GM12878 (cell line): Measurements from ENCODE around the gene TSHZ2. TPM values are rescaled to one million over a fixed set of nuclear protein-coding genes. Genes with fewer than 3 reads are reported as not detected.

Experiments
- ATAC-seq: fragments of 200-7000 bp; cut with Tn5 transposase; 3 replicates; pipeline ENCODE4 v1.9.1; 2020; ENCODE audit warnings: mild to moderate bottlenecking, moderate library complexity
- BruUV-seq: library from RNA; stranded (reverse); fragments of 400-500 nt; replicated peaks from 2 replicates; lab custom pipeline; 2021; lab: Mats Ljungman, UMichigan
- CTCF ChIA-PET: fragments of 300-600 bp; sonication (Branson Sonifier 250); formaldehyde crosslinking; extraction: SDS; loops from one replicate; lab custom pipeline; 2021; ENCODE audit warnings: inconsistent platforms; lab: Yijun Ruan, JAX
- POLR2A ChIA-PET: fragments of 350-600 bp; formaldehyde crosslinking; extraction: SDS; loops from one replicate; lab custom pipeline; 2021; ENCODE audit warnings: inconsistent platforms; lab: Charles Lee
- RAD21 ChIA-PET: fragments of 300-600 bp; sonication (Branson Sonifier 250); formaldehyde crosslinking; loops from one replicate; lab custom pipeline; 2023; ENCODE audit warnings: antibody characterized with exemption; ENCODE audit not compliant: unreplicated experiment; lab: Charles Lee
- SMC1A ChIA-PET: fragments of 300-600 bp; sonication (Branson Sonifier 250); formaldehyde crosslinking; loops from one replicate; lab custom pipeline; 2023; ENCODE audit not compliant: unreplicated experiment, uncharacterized antibody; lab: Charles Lee
- DNase-seq: peaks from one replicate; pipeline ENCODE4 v3.0.0-alpha.2; 2011; ENCODE audit warnings: low read depth, low spot score
- FAIRE-seq: peaks from 3 replicates; lab custom pipeline; 2011; peaks lifted over from hg19 to GRCh38; lab: Jason Lieb, UNC
- H2AFZ ChIP-seq: 2 replicates; pipeline ENCODE4 v1.6.0; 2011; ENCODE audit warnings: low read depth, low read length, control low read depth; ENCODE audit not compliant: control insufficient read depth
- H3K27ac ChIP-seq: 2 replicates; pipeline ENCODE4 v1.5.1; 2011; ENCODE audit warnings: control low read depth; ENCODE audit not compliant: control insufficient read depth, insufficient read depth
- H3K27me3 ChIP-seq, 2 experiments: replicated peaks in 1 of 2; 2 replicates each; pipeline versions ENCODE4 v1.6.0 to v1.6.1; 2011; ENCODE audit warnings: low read length in 1 of 2; ENCODE audit not compliant: control insufficient read depth in 2 of 2, insufficient read depth in 2 of 2
- H3K36me3 ChIP-seq, 2 experiments: 2 replicates each; pipeline ENCODE4 v1.5.1; 2011; ENCODE audit warnings: low read length in 1 of 2; ENCODE audit not compliant: control insufficient read depth in 2 of 2, insufficient read depth in 2 of 2
- H3K4me1 ChIP-seq: 2 replicates; pipeline ENCODE4 v1.6.1; 2011; ENCODE audit warnings: mild to moderate bottlenecking, low read length, moderate library complexity, mixed read lengths; ENCODE audit not compliant: control insufficient read depth, insufficient read depth
- H3K4me2 ChIP-seq: 2 replicates; pipeline ENCODE4 v1.6.0; 2011; ENCODE audit warnings: control low read depth; ENCODE audit not compliant: control insufficient read depth, insufficient read depth
- H3K4me3 ChIP-seq: fragments of 200-600 bp; sonication (generic); 2 replicates; pipeline ENCODE4 v1.5.1; 2016
- H3K79me2 ChIP-seq: 2 replicates; pipeline ENCODE4 v1.6.0; 2011; ENCODE audit warnings: low read length; ENCODE audit not compliant: control insufficient read depth, insufficient read depth
- H3K9ac ChIP-seq: 2 replicates; pipeline ENCODE4 v1.8.0; 2011; ENCODE audit warnings: low read length, control low read depth, mixed read lengths; ENCODE audit not compliant: control insufficient read depth, insufficient read depth
- H3K9me3 ChIP-seq: replicated peaks from 3 replicates; pipeline ENCODE4 v1.5.1; 2011; ENCODE audit warnings: mild to moderate bottlenecking, low read length; ENCODE audit not compliant: control insufficient read depth, insufficient read depth
- H4K20me1 ChIP-seq: 2 replicates; pipeline ENCODE4 v1.6.0; 2011; ENCODE audit not compliant: control insufficient read depth, insufficient read depth
- BCL11A ChIP-seq: IDR thresholded peaks from 2 replicates; pipeline ENCODE4 v1.6.1; 2011; ENCODE audit warnings: low read depth, low read length
- CREM ChIP-seq: IDR thresholded peaks from 2 replicates; pipeline ENCODE4 v1.6.1; 2014; ENCODE audit warnings: antibody characterized with exemption, low read depth
- IKZF1 ChIP-seq: fragments of 450-650 bp; conservative IDR thresholded peaks from 2 replicates; pipeline ENCODE4 v1.6.1; 2017; ENCODE audit warnings: antibody characterized with exemption, mild to moderate bottlenecking
- JUND ChIP-seq: IDR thresholded peaks from 2 replicates; pipeline ENCODE4 v1.6.1; 2012; ENCODE audit warnings: low read depth, mild to moderate bottlenecking, low read length, improper control_type of control experiment, moderate library complexity
- MTA2 ChIP-seq: fragments of 450-650 bp; IDR thresholded peaks from 2 replicates; pipeline ENCODE4 v1.6.1; 2016; ENCODE audit warnings: low read depth, mild to moderate bottlenecking, moderate library complexity
- NR2F1 ChIP-seq: fragments of 450-650 bp; conservative IDR thresholded peaks from 2 replicates; pipeline ENCODE4 v1.6.1; 2017; ENCODE audit warnings: mild to moderate bottlenecking
- PRDM15 ChIP-seq: fragments of 450-650 bp; formaldehyde crosslinking; IDR thresholded peaks from 2 replicates; pipeline ENCODE4 v1.4.0; 2020; ENCODE audit warnings: mild to moderate bottlenecking, moderate library complexity
- SIX5 ChIP-seq: IDR thresholded peaks from 2 replicates; pipeline ENCODE4 v1.6.1; 2011; ENCODE audit warnings: mild to moderate bottlenecking, low read depth, low read length, moderate library complexity; ENCODE audit not compliant: severe bottlenecking
- TCF12 ChIP-seq: IDR thresholded peaks from 2 replicates; pipeline ENCODE4 v1.6.1; 2011; ENCODE audit warnings: low read depth, mild to moderate bottlenecking, low read length
- ZNF24 ChIP-seq: fragments of 450-650 bp; IDR thresholded peaks from 2 replicates; pipeline ENCODE4 v1.6.1; 2017; ENCODE audit warnings: antibody characterized with exemption, mild to moderate bottlenecking
- WGBS: methylation state at CpG from one replicate; pipeline ENCODE4 v1.1.6; 2016; ENCODE audit warnings: low lambda C conversion rate; ENCODE audit not compliant: insufficient replicate concordance, insufficient coverage; ENCODE audit errors: missing lambda C conversion rate; 5-methylcytosine and 5-hydroxymethylcytosine counted together
- in situ Hi-C: fragments of 300-500 bp; cut with MboI; formaldehyde crosslinking; loops from 9 replicates; pipeline ENCODE4 v1.14.3; 2018; ENCODE audit warnings: mixed read lengths
- intact Hi-C: fragments of 100-400 bp; cut with micrococcal nuclease; formaldehyde crosslinking; loops from one replicate; pipeline ENCODE4 v1.14.2; 2022; ENCODE audit not compliant: unreplicated experiment
- polyA plus RNA-seq, 11 experiments: library from polyadenylated mRNA; depleted of rRNA in 4 of 11; unstranded in 6 of 11; stranded (reverse) in 5 of 11; fragments of >200 nt; fragmentation: Nextera tagmentation in 4 of 11; fragmentation: Illumina TruSeq in 1 of 11; extraction: Ambion mirVana in 4 of 11; extraction: Trizol in 1 of 11; gene quantifications; 1 replicate in 1 of 11; 2 replicates in 10 of 11; pipeline versions ENCODE4 v1.2.1 to v1.2.3, GENCODE V29; 2011 to 2016; ENCODE audit warnings: inconsistent platforms in 2 of 11, missing spikeins in 2 of 11, low read depth in 1 of 11
- total RNA-seq, 4 experiments: library from RNA; depleted of rRNA in 3 of 4; stranded (reverse); fragments of >200 nt in 3 of 4; fragmentation: Illumina TruSeq in 1 of 4; extraction: Trizol in 1 of 4; gene quantifications; 2 replicates each; pipeline versions ENCODE4 v1.2.1 to v1.2.3, GENCODE V29; 2013 to 2021

Gene TSHZ2
- total and polyA plus RNA-seq, 10 of the 15 experiments (the other 5 are each of a cell fraction or from before 2014, with no cell fraction given) = 0.01 to 0.86 (median 0.13) TPM; not detected in 2

GRCh38 chr20:53354314-53354713, 382.2 kb downstream of the TSHZ2 start (continued):
- no peak for TF ChIP-seq PRDM15 (CRISPR knock-in tag)
- no peak for TF ChIP-seq SIX5
- TF ChIP-seq BCL11A = peak; percentile 53; the same call in 1 of the 2 replicates
- no peak for TF ChIP-seq ZNF24
- TF ChIP-seq CREM = no peak
- 0 out of 2 replicates have a peak, but pooled peaks have one; percentile 21 for TF ChIP-seq JUND
- TF ChIP-seq NR2F1 = peak; percentile 37; the same call in 1 of the 2 replicates
- 0 out of 2 replicates have a peak, but pooled peaks have one; percentile 47 for TF ChIP-seq TCF12
- no peak for TF ChIP-seq MTA2

GRCh38 chr20:53355790-53356189, 383.6 kb downstream of the TSHZ2 start:
- ChIA-PET SMC1A (no interaction called here), RAD21 (no interaction called here), POLR2A (no interaction called here), CTCF (no interaction called here)
- no peak for TF ChIP-seq IKZF1
- BruUV-seq = no TSS peak
- 0% methylated on average over 2 of the region's 2 CpGs for WGBS
- DNase-seq = no peak
- Histone ChIP-seq H3K9me3 (peaks cover 2% of the 10 kb centered on the region; the same call in 1 of the 3 replicates), H3K4me3 (no peak overlapping the region), H3K9ac (no peak overlapping the region), H4K20me1 (no peaks in the 10 kb centered on the region), H3K4me1 (no peaks in the 10 kb centered on the region), H3K79me2 (no peaks in the 10 kb centered on the region), H3K36me3 (no peaks in the 10 kb centered on the region), H3K27ac (no peak overlapping the region), H3K27me3 (no peaks in the 10 kb centered on the region; a peak in 2 of 4 replicates), H3K4me2 (no peak overlapping the region), H2AFZ (no peak overlapping the region)
- ATAC-seq = no peak
- FAIRE-seq = no peak
- intact Hi-C loops = no loop called here
- in situ Hi-C loops = no loop called here
